ENCODE results near the gene MED26.

The MED26 gene

GRCh38 chr19:16623576-16623975 lies 4.4 kb downstream of the MED26 start:
- TF ChIP-seq, protein P1, sequence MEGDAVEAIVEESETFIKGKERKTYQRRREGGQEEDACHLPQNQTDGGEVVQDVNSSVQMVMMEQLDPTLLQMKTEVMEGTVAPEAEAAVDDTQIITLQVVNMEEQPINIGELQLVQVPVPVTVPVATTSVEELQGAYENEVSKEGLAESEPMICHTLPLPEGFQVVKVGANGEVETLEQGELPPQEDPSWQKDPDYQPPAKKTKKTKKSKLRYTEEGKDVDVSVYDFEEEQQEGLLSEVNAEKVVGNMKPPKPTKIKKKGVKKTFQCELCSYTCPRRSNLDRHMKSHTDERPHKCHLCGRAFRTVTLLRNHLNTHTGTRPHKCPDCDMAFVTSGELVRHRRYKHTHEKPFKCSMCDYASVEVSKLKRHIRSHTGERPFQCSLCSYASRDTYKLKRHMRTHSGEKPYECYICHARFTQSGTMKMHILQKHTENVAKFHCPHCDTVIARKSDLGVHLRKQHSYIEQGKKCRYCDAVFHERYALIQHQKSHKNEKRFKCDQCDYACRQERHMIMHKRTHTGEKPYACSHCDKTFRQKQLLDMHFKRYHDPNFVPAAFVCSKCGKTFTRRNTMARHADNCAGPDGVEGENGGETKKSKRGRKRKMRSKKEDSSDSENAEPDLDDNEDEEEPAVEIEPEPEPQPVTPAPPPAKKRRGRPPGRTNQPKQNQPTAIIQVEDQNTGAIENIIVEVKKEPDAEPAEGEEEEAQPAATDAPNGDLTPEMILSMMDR (IDR thresholded peaks at IDR 0.05; ENCODE audit: insufficient read depth, low read length, poor library complexity, severe bottlenecking) = peak; percentile 51
- H3K27me3 ChIP-seq (replicated peaks; ENCODE audit: control insufficient read depth, insufficient read depth, low read length) = no peaks in the 10 kb centered on the region
- peaks cover 9% of the 10 kb centered on the region for H3K36me3 ChIP-seq (ENCODE audit: control insufficient read depth, insufficient read depth, low read length)
- no peak overlapping the region for H3K4me3 ChIP-seq (replicated peaks; ENCODE audit: low read depth, low read length)
- no peak for DNase-seq (ENCODE audit: extremely low read depth, insufficient read length)

DNA sequence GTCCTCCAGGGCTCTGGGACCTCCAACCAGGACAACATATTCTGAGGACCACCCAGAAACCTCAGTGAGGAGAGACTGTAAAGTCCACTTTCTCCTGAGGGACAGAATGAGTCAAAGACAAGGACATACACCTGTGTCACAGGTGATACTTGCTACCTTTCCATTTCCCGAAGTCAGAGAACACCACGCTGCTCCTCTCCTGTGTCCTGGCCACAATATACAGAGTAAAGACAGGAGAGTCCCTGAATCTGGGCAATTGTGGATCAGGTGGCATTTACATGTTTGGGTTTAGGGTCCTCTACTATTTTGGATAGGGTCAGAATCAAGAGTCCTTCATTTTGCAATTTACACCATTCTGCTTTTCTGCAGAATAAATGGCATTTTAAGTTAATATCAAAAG lies 4.9 kb downstream of the MED26 start:
- Histone ChIP-seq H3K27me3 (replicated peaks; ENCODE audit: control insufficient read depth, insufficient read depth, low read length) (no peaks in the 10 kb centered on the region), H3K36me3 (ENCODE audit: control insufficient read depth, insufficient read depth, low read length) (peaks cover 10% of the 10 kb centered on the region), H3K4me3 (replicated peaks; ENCODE audit: low read depth, low read length) (no peak overlapping the region)
- DNase-seq (ENCODE audit: extremely low read depth, insufficient read length) = no peak
- TF ChIP-seq, protein P1 (IDR thresholded peaks at IDR 0.05; ENCODE audit: insufficient read depth, low read length, poor library complexity, severe bottlenecking) = no peak

DNA sequence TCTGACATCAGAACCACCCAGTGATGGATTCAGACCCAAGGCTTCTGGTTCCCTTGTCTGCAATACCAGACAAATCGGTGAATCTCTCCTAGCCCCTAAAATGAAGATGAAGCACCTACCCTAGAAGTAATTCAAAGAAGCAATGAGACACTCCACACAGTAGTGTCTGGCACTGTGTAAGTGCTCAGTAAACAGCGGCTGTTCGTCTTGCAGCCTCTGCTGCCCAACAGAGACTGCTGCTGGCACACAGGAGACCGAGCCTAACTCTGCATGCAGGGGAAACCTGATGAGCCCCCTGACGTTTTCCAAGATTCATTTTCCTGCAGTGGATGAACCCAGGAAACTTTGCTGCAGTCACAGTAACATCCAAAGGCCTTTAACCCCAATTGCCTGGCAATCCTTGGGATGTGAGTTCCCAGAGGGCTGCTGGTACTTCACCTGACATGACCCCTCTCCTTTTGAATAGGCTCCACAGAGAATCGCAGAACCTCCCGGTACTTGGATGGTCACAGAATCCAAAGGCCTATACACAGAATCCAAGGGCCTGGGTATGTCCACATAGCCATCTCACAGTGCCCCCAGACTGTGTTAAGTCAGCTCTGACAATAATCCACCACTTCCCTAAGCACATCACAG lies 6.7 kb downstream of the MED26 start:
- Histone ChIP-seq H3K36me3 (ENCODE audit: control insufficient read depth, insufficient read depth, low read length) (peaks cover 10% of the 10 kb centered on the region), H3K4me3 (replicated peaks; ENCODE audit: low read depth, low read length) (no peak overlapping the region), H3K27me3 (replicated peaks; ENCODE audit: control insufficient read depth, insufficient read depth, low read length) (no peaks in the 10 kb centered on the region)
- TF ChIP-seq, protein P1 (IDR thresholded peaks at IDR 0.05; ENCODE audit: insufficient read depth, low read length, poor library complexity, severe bottlenecking) = no peak
- no peak for DNase-seq (ENCODE audit: extremely low read depth, insufficient read length)

DNA sequence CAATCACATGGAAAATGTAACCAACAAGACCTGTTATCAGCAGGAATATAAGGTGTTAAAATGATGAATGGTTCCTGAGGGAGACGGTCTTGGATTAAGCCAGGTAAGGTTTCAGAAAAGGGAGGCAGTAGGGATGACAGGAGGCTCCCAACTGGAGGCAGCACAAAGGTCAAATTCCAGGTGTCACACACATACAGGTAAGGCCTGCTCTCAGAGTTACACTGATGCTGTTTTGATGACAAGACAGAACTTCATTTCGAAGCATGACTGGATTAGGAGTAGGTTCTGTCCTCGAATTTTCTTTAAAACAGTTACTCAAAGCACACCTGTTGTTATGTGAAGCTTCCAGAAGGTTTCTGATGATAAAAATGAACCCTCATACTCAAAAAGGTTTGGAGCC lies 7.4 kb downstream of the MED26 start:
- Histone ChIP-seq H3K4me3 (replicated peaks; ENCODE audit: low read depth, low read length) (no peak overlapping the region), H3K27me3 (replicated peaks; ENCODE audit: control insufficient read depth, insufficient read depth, low read length) (no peaks in the 10 kb centered on the region), H3K36me3 (ENCODE audit: control insufficient read depth, insufficient read depth, low read length) (peaks cover 10% of the 10 kb centered on the region)
- TF ChIP-seq, protein P1 (IDR thresholded peaks at IDR 0.05; ENCODE audit: insufficient read depth, low read length, poor library complexity, severe bottlenecking) = no peak
- no peak for DNase-seq (ENCODE audit: extremely low read depth, insufficient read length)

DNA sequence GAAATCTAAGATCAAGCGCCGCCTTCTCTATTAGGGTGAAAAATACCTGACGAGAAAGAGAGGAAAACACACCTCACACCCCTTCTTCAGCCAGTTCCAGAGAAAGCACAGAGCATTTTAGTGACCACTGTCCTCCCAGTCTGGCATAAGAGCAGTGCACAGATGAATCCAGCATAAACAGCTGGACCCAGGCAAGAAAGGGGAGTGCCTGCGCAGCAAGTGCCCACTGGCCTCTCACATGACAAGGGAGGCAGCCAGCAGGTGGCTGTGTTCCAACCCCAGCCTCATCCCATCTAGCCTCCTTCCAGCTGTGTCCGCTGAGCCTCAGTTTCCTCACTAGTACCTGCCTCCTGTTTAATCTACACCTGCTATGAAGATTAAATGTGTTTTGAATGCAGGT lies 8.0 kb downstream of the MED26 start:
- no peak overlapping the region for H3K4me3 ChIP-seq (replicated peaks; ENCODE audit: low read depth, low read length)
- H3K36me3 ChIP-seq (ENCODE audit: control insufficient read depth, insufficient read depth, low read length) = peaks cover 10% of the 10 kb centered on the region
- DNase-seq (ENCODE audit: extremely low read depth, insufficient read length) = no peak
- no peaks in the 10 kb centered on the region for H3K27me3 ChIP-seq (replicated peaks; ENCODE audit: control insufficient read depth, insufficient read depth, low read length)
- TF ChIP-seq, protein P1 (IDR thresholded peaks at IDR 0.05; ENCODE audit: insufficient read depth, low read length, poor library complexity, severe bottlenecking) = no peak

DNA sequence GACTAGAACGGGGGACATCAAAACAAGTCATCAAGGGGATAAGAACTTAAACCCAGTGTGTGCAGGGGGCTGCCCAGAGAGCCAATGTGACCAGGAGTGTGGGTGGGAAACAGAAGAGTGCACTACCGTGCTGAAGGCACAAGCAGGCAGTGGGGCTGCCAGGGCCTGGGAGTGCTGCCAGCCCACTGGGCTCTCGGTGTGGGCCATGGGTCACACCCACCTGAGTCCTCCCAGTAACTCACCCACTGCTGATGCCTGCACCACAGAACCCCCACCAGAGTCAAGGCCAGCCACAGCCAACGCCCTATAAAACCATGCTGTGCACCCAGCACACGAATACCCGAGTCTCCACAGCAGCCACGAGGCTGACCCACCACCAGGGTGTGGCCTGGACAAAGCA lies 8.5 kb downstream of the MED26 start:
- no peaks in the 10 kb centered on the region for H3K27me3 ChIP-seq (replicated peaks; ENCODE audit: control insufficient read depth, insufficient read depth, low read length)
- DNase-seq (ENCODE audit: extremely low read depth, insufficient read length) = no peak
- H3K4me3 ChIP-seq (replicated peaks; ENCODE audit: low read depth, low read length) = no peak overlapping the region
- peaks cover 7% of the 10 kb centered on the region for H3K36me3 ChIP-seq (ENCODE audit: control insufficient read depth, insufficient read depth, low read length)
- TF ChIP-seq, protein P1 (IDR thresholded peaks at IDR 0.05; ENCODE audit: insufficient read depth, low read length, poor library complexity, severe bottlenecking) = no peak
